Fibroblast of the aortic adventitia (primary cell): ENCODE results near the gene KRR1. TPM values are rescaled to one million over a fixed set of nuclear protein-coding genes. Genes with fewer than 3 reads are reported as not detected.

ENCODE experiments used
- DNase-seq: peaks from one replicate; pipeline ENCODE4 v3.0.0-alpha.2; 2010; ENCODE audit warnings: low read depth
- H3K4me3 ChIP-seq: 2 replicates; pipeline ENCODE4 v1.5.1; 2011; ENCODE audit warnings: low read depth, mild to moderate bottlenecking, control low read depth, low read length, moderate library complexity
- total RNA-seq: library from RNA; depleted of rRNA; stranded (reverse); fragments of >200 nt; gene quantifications from 2 replicates; pipeline ENCODE4 v1.2.3, GENCODE V29; 2012; ENCODE audit warnings: low replicate concordance
- TF ChIP-seq, protein P1 (sequence below): IDR thresholded peaks from 2 replicates; pipeline ENCODE4 v1.5.1; 2011; ENCODE audit warnings: mild to moderate bottlenecking, low read length, control low read depth, inconsistent platforms; ENCODE audit not compliant: insufficient read depth

Gene KRR1
- 27.0 and 71.4 TPM in 2 replicates for total RNA-seq

DNA sequence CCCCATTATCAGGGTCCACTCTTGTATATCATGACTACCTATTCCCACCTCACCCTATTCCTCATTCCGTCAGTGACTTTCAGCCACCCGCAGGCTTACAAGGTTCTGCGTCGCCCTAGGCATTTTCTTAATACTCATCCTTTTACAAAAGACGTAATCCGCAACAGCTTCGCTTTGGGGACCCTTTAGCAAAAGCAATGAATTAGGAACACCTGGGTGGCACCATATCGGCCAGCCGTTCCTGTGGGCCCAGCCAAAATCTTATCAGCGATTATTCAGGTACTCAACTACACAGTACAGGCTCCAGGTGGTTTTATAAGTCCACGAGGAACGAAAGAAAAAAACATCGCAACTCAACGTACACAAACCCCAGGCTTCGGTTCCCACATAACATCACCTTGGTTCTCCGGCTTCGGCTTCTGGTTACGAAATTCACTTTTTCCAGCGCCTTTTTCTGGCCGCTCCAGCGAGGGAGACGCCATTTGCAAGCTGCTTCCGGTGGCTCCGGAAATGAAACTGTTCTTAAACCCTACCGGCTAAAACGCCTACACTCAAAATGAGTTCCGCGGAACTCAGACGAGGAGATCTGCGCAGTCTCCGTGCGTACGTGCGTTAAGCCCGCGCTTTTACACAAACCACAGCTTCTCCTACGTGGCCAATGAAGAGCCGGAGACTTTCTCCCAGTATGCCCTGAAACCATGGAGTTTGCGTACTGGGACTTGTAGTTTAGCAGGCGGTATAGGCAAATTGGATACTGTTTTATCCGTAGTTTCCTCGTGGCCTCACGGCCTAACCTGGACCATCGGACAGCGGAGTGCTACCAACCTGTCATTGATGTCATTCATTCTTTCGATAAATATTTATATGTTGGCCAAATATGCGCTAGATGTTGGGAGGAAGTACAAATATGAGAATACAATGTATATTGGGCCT, at the start of gene KRR1:
Gene KRR1, minus strand, starts transcription at position 494 of the 933 bp plus-strand sequence. Its CDS starts 12 bp downstream, at position 482.
- DNase-seq = peak; percentile 99
- H3K4me3 ChIP-seq = peak within 1 kb of the TSS; percentile 98
- TF ChIP-seq, protein P1, sequence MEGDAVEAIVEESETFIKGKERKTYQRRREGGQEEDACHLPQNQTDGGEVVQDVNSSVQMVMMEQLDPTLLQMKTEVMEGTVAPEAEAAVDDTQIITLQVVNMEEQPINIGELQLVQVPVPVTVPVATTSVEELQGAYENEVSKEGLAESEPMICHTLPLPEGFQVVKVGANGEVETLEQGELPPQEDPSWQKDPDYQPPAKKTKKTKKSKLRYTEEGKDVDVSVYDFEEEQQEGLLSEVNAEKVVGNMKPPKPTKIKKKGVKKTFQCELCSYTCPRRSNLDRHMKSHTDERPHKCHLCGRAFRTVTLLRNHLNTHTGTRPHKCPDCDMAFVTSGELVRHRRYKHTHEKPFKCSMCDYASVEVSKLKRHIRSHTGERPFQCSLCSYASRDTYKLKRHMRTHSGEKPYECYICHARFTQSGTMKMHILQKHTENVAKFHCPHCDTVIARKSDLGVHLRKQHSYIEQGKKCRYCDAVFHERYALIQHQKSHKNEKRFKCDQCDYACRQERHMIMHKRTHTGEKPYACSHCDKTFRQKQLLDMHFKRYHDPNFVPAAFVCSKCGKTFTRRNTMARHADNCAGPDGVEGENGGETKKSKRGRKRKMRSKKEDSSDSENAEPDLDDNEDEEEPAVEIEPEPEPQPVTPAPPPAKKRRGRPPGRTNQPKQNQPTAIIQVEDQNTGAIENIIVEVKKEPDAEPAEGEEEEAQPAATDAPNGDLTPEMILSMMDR = peak; percentile 31

DNA sequence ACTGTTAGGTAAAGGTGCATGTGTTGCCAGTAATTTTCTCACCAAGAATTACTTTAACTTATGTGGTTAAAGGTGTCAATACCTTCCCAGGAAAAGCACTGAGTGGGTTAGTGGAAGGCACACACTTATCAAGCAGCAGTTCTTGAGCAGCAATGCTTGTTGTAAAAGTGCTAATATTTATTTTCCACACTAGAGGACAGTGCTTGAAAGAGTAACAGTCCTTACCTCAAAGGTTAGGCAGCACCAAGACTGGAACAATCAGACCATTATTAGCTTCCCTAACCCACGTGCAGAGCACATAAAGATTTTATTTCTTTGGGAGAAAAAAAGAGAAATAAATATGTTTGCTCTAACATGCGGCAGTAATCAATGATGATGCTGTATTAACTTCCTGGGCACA, 48.8 kb upstream of the KRR1 start:
- no peak overlapping the region for H3K4me3 ChIP-seq
- TF ChIP-seq, protein P1 = peak; percentile 61
- peak; percentile 84 for DNase-seq

DNA sequence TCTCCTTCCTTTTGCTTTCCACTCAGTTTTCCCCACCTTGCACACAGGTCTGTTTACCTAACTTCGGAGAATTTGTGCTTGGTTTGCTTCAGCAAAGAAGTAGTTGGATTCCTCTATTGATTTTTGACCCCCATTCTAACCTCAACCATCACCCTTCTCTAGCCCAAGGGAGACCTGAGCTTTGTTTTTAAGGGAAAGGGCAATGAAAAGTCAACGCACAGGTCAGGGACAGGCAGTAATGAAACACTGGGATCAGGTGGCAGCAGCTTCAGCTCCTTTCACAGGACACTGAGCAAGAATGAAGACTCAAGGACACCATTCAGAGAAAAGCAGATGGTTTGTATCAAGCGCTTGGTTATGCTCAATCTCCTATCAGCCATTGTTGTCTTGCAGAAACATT, 46.9 kb upstream of the KRR1 start:
- TF ChIP-seq, protein P1 = no peak
- no peak for DNase-seq
- no peak overlapping the region for H3K4me3 ChIP-seq

DNA sequence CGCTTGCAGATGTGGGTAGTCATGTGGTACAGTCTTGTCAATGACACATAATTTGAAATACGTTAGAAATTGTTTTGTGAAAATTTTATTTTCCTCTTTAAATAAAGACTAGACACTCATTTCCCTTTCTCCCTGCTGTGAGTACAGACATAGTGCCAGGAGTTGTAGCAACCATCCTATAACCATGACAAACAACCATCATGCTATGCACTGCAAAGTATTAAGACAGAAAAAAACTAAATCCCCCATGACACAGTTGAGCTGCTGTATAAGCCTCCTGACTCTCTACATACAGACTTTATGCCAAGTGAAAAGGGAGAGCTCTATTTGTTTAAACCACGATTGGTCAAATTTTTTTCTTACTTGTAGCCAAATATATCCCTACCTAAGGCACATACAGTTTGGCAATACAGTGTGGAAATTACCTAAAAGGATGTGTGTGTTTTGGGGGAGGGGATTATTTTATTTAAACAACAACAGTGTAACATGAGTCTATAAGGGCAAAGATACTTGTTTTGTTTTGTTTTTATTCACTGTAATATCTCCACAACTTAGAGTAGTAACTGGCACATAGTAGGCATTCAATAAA, 45.0 kb upstream of the KRR1 start:
- no peak for DNase-seq
- TF ChIP-seq, protein P1 = no peak

DNA sequence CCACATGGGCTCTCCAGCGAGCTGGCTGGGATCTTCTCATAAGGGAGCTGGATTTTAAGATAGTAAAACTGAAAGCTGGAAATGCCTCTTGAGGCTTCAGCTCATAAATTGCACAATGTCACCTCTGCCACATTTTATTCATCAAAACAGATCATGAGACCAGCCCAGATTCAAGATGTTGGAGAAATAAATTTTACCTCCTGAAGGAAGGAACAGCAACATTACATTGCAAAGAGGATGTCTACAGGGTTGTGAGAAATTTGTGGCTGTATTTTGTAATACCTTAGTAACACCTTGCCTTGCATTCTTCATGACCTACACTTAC, 43.1 kb upstream of the KRR1 start:
- DNase-seq = peak; percentile 44
- H3K4me3 ChIP-seq = no peak overlapping the region
- TF ChIP-seq, protein P1 = no peak

More for the DNA sequence above, 45.0 kb upstream of the KRR1 start:
- H3K4me3 ChIP-seq = no peak overlapping the region

DNA sequence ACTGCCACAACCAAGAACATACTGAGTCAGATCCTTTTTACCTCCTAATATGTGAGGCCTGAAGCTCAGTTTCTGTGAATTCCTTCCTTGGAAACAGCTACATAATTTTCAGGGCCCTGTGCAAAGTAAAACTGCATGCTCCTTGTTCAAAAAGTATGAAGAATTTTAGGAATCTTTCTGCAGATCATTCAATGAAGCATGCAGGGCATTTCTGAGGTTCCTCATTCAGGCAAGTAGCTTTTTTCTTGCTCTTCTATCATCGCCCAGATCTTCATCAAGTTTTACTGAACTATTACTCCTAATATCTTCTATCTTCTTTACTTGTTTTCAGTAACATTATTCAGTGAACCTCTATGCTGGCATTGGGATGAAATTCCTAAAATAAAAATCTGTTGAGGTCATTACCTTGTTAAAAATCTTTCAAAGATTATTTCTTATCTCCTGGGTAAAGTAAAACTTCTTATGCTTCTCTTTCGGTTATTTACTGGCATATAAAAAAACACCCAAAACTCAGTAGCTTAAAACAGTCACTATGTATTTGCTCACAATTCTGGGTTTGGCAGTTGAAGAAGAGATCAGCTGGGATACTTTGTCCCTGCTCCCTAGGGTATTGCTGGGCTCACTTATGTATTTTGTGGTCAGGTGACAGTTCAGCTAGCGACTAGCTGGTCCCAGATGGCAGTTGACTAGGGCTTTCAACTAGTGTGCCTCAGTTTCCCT, 42.6 kb upstream of the KRR1 start:
- no peak overlapping the region for H3K4me3 ChIP-seq
- DNase-seq = peak; percentile 64
- TF ChIP-seq, protein P1 = no peak
